ENCODE results near the gene NECAB2.
A peak's percentile ranks its signal among the peaks of the same experiment; 100 is the strongest.

Gene NECAB2

DNA sequence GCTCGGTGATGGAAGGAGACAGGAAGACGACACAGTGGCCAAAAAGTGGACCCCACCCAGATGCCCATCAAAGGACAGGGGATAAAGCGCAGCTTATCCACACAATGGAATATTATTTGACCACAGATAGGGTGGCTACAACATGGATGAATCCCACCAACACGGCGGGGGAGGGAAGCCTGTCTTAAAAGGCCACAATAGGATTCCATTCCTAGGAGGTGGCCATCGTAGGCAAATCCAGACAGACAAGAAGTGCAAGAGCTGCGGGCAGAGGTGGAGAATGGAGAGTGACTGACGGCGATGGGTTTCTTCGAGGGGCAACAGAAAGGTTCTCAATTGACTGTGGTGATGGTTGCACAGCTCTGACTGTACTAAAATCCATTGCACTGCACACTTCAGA is 58.6 kb downstream of the NECAB2 start:
- no peak for DNase-seq

DNA sequence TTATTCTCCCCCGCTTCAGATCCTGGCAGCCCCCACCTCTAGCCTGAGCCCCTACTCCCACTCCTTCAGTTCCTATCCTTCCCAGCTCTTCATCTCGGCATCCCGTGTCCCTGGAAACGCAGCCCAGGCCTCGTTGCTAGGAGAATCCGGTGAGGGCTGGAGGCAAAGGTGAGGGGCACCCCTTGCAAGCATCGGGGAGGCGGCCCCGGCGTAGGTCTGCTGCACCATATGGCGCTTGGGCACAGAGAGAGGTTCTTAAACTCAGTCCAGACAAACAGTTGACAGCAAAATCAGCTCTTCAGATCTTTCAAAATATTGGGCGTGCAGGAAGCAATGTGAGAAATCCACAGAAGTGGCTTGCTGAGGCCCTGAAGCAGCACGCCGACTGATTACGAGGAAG is 59.6 kb downstream of the NECAB2 start:
- peak in 1 of 14 donors; percentile 31 for DNase-seq

DNA sequence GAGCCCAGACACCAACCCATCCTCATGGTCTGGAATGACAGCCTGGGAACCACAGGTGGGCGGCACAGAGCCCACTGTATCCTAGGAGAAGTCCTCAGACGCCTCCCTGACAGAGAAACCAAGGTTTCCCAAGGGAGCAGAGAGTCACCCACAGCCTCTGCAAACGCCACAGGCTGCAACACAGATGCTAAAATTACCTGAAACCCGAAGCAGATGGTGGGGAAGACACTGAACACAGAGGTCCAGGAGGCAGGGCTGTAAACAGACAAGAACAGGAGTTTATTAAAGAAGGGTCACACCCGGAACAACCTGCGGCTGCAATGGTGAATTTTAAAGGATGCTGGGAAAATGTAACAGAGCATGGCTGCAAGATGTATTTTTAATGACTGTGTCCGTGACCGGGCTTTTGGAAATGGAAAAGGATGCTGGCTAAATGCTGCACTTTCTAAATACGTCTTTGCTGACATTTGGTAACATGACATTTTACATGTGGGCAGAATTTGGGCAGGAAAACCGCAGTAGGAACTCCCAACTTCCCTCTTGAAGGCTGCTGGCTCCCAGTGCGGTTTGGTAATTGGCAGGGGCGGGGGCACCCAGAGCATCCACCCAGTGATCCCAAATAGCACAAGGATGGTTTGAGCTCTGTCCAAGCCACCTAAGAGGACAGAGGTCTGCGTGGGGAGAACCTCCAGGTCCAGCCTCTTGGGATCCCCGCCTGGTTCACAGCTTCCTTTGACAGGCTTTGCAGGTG is 61.4 kb downstream of the NECAB2 start:
- DNase-seq: peak in 2 of 14 donors; percentile 7 to 12

DNA sequence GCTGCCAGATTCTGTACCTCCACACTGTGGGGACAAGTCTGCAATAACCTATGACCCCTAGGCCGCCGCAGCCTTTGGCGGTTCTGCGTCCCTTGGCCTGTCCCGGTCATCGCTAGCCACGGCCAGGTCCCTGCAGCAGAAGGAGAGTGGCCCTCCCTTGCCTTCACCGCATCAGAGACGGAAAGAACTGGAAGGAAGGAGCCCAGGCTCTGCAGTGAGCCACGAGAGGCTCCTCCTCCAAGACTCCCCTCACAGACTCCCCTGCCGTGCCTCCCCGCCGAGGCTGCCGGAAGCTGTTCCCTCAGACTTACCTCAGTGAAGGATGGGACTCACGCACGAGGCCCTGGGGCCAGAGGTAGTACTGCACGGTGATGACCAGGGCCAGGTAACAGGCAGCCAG is 63.5 kb downstream of the NECAB2 start:
- no peak for DNase-seq

DNA sequence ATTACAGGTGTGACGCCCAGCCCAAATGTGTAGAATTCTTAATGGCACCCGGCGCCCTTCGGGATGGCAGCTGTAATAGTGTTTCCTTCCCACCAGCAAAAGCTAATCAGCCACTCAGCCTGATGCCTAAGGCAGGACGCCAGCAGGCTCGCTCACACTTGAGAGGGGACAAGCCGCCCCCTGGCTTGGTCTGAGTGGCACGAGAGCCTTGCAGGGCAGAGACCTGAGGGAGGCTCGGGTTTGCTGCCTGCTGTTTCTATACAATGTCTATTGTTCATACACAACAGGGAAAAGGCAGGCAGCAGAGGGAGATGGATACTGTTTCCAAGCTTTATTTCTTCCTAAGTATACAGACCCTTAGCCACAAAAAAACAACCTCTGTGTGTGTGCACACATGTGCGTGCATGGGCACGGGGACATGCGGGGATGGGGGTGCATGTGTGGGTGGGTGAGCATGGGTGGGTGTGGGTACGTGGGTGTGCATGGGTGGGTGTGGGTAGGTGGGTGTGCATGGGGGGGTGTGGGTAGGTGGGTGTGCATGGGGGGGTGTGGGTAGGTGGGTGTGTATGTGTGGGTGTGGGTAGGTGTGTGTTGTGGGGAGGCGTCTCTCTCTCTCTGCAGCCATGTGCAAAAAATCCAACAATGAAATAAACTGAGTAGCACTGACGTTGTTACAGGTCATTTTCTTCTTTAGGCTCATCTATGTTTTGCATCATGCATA is 64.6 kb downstream of the NECAB2 start:
- DNase-seq: no peak

DNA sequence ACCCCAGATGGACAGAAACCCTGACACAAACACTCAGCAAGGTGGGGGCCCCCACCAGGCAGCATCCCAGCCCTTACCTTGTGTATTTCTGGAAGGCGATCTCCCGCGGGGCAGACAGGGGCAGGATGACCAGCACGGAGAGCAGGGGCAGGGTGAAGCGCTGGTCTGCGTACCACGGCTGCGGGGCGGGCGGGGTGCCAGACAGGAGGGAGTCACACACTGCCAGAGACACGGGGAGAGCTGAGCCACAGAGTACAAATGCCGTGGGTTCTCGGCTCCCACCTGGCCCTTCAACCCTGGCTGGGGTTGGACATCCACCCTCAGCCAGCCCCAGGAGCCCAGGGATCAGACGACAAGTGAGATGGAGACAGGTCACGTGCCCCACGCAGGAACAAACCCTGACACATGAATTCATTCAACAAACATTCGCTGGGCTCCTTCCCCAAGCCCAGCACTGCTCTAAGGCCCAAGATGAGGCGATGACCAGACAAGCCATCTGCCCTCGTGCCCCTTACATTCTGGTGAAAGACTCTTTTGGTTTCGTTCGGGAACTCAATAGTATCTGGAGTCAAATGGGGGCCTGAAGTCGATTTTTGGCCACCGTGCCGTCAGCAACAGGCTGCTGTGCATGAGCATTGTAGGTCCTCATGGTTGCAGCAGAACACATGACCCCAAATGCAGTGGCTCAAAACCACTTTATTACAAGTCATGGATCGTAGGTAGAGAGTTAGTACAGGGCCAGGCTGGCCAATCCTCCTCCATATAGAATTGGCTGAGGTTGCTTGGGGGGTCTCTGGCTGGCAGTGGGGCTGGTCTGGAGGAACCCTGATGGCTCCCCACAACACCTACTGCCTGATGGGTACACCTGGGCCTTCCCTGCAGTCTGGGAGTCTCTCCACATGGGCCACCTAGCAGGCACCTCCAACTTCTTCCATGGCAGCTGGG is 65.5 kb downstream of the NECAB2 start:
- DNase-seq: no peak

DNA sequence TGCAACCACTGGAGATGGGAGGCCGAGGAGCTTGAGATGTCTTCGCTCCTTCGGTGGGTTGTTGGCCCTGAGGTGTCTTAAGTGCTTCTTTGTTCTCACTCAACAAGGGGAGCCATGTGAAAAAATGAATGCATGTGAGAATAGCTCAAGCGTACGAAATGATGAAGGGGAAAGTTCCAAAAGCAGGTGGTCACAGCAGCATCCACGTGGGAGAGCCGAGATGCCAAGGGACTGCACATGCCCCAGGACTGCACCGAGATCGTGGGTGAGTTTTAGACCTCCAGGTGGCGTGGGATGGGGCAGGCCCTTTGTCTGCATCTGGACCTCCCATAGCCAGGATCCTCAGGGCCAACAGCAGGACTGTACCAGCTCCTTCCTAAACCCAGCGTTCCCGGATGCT is 66.5 kb downstream of the NECAB2 start:
- DNase-seq: no peak

DNA sequence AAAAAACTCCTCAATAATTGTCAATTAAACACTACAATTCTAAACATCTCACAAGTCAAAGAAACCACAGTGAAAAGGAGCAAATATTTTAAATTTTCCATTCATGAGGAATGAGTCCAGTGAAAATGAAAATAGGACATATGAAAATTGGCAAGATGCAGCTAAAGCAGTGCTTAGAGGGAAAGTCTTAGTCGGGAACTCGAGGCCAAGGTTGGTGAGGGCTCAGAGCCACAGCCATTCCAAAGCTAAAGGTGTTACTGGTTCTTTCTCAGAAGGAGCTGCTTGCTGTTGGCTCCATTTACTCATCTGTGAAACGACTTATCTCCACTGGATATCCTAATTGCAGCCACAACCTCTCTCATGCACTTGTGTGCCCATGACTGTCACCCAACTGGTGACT is 68.1 kb downstream of the NECAB2 start:
- no peak for DNase-seq

DNA sequence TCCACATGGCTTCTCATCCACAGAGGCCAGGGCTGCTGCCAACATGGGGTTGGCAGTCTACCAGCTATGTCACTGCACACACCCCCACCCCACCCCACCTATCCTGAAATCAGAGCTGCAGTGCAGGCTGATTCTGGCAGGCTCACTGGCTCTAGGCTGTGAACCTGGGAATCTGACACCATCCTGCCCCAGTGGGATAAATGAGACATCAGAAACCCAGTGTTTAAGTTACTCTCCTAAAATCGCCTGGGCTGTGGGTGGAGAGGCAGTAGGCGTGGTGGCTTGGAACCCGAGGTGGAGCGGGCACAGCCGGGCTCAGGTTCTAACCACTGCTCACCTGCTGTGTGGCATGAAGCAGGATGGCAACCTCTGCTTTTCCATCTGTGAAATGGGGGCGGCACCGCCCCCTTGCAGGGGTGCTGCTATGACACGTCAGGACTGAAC is 69.0 kb downstream of the NECAB2 start:
- DNase-seq: no peak

DNA sequence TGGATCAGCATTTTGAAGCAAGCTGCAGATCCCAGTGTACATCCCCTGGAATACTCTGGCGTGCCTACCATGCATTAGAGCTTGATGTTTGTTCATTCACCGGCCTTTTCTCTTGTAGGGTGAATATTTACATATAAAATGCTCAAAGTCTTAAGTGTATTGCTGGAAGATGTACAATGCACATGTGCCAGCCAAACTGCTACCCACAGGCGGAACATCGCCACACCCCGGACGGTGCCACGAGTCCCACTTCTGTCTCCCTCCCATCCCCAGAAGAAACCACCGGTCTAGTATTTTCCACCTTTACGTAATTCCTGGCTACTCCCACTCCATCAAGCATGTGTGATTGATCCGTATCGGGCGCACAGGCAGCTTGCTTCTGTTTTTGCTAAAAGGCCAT is 70.4 kb downstream of the NECAB2 start:
- no peak for DNase-seq

DNA sequence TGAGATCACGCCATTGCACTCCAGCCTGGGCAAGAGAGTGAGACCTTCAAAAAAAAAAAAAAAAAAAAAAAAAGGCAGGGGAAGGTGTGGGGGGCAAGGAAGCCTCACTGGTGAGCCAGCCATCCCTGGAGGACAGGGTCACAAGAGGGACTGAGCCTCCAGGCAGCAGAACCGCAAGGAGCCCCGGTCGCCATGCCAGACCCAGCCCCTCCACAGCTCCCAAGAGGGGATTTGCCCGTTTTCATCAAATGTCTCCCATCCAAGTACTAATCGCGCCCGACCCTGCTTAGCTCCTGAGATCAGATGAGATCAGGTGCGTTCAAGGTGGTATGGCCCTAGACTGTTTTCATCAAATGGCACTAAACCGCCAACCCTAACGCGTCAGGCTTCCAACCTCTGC is 71.7 kb downstream of the NECAB2 start:
- no peak for DNase-seq

DNA sequence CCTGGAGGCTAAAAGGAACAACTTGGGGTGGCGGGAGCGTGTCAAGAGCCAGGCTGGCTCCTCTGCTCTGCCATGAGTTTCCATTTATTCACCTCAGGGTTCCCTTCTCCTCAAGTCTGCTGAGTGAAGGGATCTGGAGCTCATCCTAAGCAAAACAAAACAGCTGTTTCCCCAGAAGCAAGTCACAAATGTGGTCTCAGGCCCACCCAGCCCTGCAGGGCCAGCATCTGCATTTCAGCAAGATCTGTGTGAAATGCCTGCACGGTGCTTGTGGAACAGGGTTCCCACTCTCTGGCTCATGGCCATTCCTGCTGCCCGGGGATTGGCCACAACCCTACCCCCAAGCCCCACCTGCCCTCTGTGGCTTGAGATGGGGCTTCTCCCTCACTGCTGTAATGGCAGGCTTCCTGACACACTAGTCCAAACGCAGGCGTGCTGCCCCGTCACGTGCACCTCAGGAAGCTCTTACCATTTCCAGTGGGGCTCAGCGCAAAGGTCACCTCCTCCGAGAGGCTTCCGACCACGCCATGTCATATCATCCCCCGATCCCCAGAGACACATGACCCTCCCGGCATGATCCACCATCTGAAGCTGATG is 72.3 kb downstream of the NECAB2 start:
- DNase-seq: no peak

DNA sequence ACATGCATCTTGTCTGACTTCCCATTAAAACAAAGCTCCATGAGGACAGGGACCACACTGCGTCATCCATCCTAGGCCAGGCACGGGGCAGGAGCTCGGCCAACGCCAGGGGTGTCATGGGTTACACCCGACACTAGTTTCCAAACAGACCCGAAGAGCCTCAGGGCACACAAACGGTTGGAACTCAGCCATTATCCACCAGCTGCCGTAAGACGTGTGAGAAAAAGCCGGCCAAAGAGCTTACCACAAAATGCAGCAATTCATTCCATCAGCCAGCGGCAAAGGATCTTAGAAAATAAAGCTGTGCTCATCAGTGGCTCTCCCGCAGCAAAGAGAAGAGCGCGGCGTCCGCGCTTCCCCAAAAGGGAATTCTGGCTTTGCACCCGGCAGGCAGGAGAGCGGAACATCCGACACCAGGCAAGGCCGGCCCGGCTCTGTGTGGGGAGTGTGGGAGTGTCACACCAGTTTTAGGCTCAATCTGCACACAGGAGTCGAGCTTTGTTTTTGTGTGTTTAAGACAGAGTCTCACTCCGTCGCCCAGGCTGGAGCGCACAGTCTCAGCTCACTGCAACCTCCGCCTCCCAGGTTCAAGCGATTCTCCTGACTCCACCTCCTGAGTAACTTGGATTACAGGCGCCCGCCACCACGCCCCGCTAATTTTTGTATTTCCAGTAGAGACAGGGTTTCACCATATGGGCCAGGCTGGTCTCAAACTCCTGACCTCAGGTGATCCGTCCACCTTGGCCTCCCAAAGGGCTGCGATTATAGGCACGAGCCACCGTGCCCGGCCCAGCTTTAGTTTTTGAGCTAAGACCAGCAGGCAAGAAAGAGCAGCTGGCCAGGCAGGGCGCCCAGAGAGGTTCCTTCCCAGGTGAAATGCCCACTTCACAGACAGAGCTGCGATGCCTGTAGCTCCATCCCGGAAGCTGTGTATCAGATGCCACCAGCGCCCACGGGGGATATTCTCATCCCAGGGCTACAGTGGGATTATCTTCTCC is 73.1 kb downstream of the NECAB2 start:
- peak in 2 of 14 donors; percentile 6 to 7 for DNase-seq

DNA sequence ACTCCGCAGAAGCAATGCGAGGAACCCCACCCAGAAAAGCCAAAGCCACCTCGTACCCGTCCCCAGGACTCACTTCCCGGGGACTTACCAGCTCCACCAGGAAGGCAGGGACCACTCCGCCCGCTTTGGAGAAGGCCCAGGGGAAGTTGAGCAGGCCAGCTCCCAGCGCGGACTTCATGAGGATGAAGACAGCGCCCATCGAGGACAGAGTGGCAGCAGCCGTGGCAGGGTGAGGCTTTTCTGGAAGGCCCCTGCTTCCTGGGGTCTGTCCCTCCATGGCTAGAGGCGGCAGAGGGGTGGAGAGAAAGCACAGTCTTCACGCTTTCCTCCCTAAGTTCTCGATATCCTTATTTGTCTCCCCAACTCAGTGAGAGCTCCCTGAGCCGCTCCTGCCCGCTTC is 73.8 kb downstream of the NECAB2 start:
- no peak for DNase-seq

DNA sequence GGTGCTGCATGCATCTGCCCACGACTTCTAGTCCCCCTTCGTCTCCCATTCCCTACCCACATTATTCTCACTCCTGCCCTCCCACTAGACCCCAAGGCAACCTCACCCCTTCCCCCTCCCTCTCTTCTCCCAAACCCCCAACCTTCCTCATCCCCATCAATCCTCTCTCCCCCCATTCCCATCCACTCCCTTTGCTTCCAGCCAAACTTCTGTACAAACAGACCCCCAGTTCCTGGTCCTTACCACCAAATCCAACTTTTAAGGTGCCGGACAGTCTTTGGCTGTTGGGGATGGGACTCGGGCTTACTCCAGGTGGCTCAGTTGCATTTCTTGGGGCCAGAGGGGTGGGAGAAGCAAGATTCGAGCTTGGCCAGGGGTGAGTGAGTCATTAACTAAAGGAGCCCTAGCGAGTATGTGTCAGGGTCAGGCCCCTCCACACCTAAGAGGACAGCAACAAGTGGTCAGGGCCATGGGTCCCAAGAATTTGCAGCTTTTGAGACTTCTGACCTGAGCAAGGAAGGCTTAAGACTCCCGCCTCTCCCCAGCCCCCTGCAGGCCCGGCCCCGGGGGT is 74.3 kb downstream of the NECAB2 start, which contains the start of gene SLC38A8:
Gene SLC38A8 (minus strand): TSS at position 488 of the 571 bp plus-strand sequence. CDS start 638 bp downstream, outside the sequence.
- no peak for DNase-seq

DNA sequence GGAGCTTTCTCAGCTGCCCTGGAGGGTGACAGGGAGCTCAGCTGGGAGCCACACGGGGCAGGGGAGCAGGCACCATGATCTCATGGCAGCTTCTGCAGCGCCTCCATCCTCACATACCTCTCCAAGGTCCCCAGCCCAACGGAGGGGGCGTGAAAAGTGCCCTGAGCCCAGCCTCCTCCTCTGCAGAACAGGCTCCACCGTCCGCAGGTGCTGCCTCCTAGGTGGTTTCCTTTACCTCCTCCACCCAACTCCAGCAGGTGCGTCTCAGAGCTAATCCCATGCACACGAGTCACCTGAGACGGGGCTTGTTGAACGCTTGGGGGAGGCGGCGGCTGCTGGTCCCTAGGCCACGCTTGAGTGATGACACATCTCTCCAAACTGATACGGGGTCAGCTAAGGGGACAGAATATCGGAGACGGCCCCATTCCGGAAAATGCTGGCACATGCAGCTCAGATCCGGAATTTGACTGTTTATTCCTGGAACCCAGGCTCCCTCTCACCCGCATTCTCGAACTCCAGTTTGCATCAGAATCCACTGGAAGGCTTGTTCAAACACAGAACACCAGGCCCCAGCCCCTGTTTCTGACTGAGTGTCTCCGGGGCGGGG is 74.9 kb downstream of the NECAB2 start:
- no peak for DNase-seq

DNA sequence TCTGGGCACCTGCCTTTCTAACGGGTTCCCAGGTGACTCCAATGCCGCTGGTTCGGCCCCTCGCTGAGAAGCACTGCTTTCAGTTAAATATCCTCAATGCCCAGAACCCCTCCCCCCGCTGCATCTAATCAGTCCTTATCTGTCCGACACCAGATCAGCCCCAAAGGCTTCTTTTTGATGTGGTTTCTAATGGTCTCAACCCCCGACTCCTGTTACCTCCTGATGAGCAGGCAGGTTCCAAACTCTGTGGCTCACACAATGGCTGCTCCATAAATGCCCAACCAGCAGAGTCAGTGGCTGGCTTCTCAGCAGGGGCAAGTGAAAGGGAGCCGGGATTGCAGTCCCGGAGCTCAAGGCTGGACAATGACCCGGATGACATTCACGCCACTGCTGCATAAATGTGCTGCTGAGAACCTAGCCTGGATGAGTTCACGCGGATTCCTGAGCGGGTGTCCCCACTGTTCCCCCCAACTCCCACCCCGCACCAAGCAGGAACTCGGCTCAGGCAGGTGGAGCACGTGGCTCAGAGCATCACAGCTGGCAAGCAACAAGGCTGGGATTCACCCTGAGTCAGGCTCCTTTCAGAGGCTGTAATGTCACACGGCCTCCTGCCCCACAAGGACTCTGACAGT is 75.6 kb downstream of the NECAB2 start:
- DNase-seq: peak in 1 of 14 donors; percentile 21

DNA sequence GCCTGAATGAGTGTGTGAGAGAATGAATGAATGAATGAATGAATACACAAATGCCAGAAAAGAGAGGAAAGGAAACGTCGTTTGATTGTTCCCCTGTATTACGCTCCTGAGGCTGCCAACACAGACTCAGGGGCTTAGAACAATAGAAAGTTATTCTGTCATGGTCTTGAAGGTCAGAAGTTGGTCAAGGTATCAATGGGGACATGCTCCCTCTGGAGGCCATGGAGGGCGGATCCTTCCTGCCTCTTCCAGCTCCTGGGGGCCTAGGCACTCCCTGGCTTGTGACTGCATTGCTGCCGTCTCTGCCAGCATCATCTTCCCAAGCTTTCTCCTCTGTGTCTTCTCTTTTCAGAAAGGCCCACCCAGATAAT is 76.1 kb downstream of the NECAB2 start:
- DNase-seq: no peak

DNA sequence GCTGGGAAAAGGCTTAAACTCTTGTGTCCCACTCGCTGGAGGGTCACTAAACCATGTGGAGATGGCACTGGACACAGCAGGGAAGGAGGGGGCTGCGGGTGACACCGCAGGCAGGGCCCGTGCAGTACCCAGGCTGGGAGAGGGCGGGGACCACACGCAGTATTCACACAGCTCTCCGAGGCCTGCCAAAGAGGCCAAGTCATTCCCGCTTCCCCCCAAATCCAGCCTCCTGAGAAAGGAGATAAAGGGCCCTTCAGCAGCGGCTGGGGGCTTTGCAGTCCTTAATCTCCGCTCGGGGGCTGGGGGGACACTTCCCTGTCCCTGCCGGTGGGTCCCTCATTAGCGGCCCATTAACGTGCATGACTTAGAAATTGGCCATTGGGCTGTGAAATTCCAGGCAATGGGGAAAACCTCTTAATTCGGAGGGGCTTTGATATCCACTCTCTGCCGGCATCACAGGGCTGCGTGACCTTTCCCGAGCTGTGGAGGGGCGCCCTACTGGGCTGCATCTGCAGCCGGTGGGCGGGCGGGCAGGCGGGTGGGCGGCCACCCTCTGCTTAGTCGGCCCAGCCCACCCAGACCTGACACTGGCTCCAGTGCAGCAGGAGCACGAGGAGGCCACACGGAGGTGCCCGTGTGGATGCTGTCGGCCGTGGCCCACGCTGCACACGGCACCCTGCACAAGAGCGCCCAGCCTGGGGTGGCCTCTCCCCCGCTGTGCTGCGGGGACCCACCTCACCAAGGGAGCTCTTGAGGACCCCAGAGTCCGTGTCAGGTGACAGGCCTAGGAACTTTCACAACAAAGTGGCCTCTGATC is 77.2 kb downstream of the NECAB2 start:
- DNase-seq: no peak
